ENCODE results near the gene USH1C.

GRCh38 chr11:17552041-17552355, 7.8 kb upstream of the USH1C start:
- TF ChIP-seq CTCF (IDR thresholded peaks at IDR 0.05 in 8 of 11, conservative IDR thresholded peaks at IDR 0.05 in 3 of 11): no peak
- no peak for TF ChIP-seq POLR2AphosphoS5 (IDR thresholded peaks at IDR 0.05)

Data from spleen (tissue), 7 donors.